ENCODE data around the gene GALNT15.

- no peak for TF ChIP-seq CTCF (IDR thresholded peaks at IDR 0.05)
- no peak for TF ChIP-seq EZH2phosphoT487 (IDR thresholded peaks at IDR 0.05)
These were observed 45.3 kb downstream of the GALNT15 start for GRCh38 chr3:16219777-16220176.
